Measurements from ENCODE around the gene KLF6.
A peak's percentile ranks its signal among the peaks of the same experiment; 100 is the strongest.

Gene KLF6

DNA sequence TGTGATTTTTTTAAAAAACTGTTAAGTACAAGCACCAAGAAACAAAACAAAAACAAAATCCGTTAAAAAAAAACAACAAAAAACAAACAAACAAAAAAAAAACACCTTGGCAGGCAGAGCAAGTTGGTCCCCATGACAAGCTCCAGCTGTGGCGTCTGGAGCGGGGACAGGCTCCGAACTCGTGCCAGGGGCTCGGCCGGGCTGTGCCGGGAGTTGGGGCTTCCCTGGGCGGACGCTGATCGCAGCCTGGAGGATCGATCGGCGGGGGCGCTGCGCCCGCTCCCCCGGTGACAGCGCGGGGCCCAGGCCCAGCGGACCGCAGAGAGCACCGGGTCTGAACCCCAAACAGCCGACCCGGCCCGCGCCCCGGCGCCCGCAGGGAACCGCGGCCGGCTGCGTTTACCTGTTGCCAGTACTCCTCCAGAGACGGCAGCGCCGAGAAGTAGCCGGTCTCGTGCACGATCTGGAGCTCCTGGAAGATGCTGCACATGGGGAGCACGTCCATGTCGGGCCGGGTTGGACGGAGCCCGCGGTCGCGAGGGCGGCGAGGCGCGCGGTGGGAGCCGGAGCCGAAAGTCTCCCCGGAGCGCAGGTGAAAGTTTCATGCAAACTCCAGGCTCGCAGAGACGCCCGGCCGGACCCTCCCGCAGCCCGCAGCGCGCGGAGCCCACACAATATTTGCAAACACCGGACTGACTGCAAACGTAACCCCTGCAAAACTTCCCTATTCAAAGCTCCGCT, at the start of gene KLF6 (continued):
- TF ChIP-seq, protein P1, sequence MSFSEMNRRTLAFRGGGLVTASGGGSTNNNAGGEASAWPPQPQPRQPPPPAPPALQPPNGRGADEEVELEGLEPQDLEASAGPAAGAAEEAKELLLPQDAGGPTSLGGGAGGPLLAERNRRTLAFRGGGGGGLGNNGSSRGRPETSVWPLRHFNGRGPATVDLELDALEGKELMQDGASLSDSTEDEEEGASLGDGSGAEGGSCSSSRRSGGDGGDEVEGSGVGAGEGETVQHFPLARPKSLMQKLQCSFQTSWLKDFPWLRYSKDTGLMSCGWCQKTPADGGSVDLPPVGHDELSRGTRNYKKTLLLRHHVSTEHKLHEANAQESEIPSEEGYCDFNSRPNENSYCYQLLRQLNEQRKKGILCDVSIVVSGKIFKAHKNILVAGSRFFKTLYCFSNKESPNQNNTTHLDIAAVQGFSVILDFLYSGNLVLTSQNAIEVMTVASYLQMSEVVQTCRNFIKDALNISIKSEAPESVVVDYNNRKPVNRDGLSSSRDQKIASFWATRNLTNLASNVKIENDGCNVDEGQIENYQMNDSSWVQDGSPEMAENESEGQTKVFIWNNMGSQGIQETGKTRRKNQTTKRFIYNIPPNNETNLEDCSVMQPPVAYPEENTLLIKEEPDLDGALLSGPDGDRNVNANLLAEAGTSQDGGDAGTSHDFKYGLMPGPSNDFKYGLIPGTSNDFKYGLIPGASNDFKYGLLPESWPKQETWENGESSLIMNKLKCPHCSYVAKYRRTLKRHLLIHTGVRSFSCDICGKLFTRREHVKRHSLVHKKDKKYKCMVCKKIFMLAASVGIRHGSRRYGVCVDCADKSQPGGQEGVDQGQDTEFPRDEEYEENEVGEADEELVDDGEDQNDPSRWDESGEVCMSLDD (tag by site-specific recombination; IDR thresholded peaks at IDR 0.05), result 0 out of 2 replicates have a peak, but pooled peaks have one; percentile 59
- TF ChIP-seq ZNF239 (tag by site-specific recombination; IDR thresholded peaks at IDR 0.05), result no peak
- TF ChIP-seq ZNF510 (tag by site-specific recombination; IDR thresholded peaks at IDR 0.05; ENCODE audit: insufficient replicate concordance), result no peak
- TF ChIP-seq ZNF600 (tag by site-specific recombination; IDR thresholded peaks at IDR 0.05), result peak; percentile 66; the same call in 1 of the 2 replicates
- peak; percentile 95 for TF ChIP-seq SCRT2 (tag by site-specific recombination; IDR thresholded peaks at IDR 0.05)
- TF ChIP-seq, protein P2, sequence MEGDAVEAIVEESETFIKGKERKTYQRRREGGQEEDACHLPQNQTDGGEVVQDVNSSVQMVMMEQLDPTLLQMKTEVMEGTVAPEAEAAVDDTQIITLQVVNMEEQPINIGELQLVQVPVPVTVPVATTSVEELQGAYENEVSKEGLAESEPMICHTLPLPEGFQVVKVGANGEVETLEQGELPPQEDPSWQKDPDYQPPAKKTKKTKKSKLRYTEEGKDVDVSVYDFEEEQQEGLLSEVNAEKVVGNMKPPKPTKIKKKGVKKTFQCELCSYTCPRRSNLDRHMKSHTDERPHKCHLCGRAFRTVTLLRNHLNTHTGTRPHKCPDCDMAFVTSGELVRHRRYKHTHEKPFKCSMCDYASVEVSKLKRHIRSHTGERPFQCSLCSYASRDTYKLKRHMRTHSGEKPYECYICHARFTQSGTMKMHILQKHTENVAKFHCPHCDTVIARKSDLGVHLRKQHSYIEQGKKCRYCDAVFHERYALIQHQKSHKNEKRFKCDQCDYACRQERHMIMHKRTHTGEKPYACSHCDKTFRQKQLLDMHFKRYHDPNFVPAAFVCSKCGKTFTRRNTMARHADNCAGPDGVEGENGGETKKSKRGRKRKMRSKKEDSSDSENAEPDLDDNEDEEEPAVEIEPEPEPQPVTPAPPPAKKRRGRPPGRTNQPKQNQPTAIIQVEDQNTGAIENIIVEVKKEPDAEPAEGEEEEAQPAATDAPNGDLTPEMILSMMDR (tag by site-specific recombination; IDR thresholded peaks at IDR 0.05), result peak; percentile 50
- 0 out of 2 replicates have a peak, but pooled peaks have one; percentile 49 for TF ChIP-seq YY1 (tag by site-specific recombination; IDR thresholded peaks at IDR 0.05)
- TF ChIP-seq, protein P3, sequence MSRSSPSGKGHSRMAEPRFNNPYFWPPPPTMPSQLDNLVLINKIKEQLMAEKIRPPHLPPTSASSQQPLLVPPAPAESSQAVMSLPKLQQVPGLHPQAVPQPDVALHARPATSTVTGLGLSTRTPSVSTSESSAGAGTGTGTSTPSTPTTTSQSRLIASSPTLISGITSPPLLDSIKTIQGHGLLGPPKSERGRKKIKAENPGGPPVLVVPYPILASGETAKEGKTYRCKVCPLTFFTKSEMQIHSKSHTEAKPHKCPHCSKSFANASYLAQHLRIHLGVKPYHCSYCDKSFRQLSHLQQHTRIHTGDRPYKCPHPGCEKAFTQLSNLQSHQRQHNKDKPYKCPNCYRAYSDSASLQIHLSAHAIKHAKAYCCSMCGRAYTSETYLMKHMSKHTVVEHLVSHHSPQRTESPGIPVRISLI (tag by site-specific recombination; IDR thresholded peaks at IDR 0.05), result peak; percentile 39; the same call in 1 of the 2 replicates
- TF ChIP-seq, protein P4, sequence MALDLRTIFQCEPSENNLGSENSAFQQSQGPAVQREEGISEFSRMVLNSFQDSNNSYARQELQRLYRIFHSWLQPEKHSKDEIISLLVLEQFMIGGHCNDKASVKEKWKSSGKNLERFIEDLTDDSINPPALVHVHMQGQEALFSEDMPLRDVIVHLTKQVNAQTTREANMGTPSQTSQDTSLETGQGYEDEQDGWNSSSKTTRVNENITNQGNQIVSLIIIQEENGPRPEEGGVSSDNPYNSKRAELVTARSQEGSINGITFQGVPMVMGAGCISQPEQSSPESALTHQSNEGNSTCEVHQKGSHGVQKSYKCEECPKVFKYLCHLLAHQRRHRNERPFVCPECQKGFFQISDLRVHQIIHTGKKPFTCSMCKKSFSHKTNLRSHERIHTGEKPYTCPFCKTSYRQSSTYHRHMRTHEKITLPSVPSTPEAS (tag by site-specific recombination; IDR thresholded peaks at IDR 0.05), result no peak
- peak; percentile 7; the same call in 1 of the 2 replicates for TF ChIP-seq ZNF146 (tag by site-specific recombination; IDR thresholded peaks at IDR 0.05)

DNA sequence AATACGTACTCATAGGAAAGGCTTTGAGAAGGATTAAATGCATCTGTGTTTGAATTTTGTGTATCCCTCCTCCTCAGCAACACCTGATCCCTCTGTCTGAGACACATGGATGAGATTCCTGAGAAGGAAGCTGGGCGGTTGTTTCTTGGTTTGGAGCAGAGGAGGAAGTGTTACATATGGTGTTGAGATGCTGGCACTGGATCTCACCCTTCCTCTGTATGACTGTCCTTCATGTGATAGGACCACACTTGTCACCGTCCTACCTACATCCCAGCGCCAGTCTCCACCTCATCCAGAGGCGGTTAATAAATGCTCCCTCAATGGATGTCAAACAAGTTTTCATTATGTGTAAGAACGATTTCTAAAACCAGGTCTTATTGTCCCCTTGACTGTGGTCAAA, 49.4 kb upstream of the KLF6 start:
- no peak overlapping the region for H3K27ac ChIP-seq (ENCODE audit: extremely low read depth, low read depth, low read length)
- no peak overlapping the region for H3K4me3 ChIP-seq (ENCODE audit: low read depth, low read length)
- no peaks in the 10 kb centered on the region for H3K36me3 ChIP-seq (ENCODE audit: control insufficient read depth in 2 of 2, insufficient read depth in 1 of 2, low read length in 2 of 2)
- peaks cover 3% of the 10 kb centered on the region; the same call in 1 of the 2 replicates for H3K4me1 ChIP-seq (ENCODE audit: control insufficient read depth, insufficient read depth, low read length)
- no peaks in the 10 kb centered on the region for H3K9me3 ChIP-seq (ENCODE audit: control insufficient read depth, insufficient read depth, low read depth, low read length)
- POLR2A ChIA-PET, result no interaction called here
- CTCF ChIA-PET, result no interaction called here
- TF ChIP-seq IKZF3 (tag by site-specific recombination; IDR thresholded peaks at IDR 0.05), result no peak
- TF ChIP-seq ZSCAN23 (tag by site-specific recombination; IDR thresholded peaks at IDR 0.05), result no peak
- TF ChIP-seq ZXDB (tag by site-specific recombination; IDR thresholded peaks at IDR 0.05), result no peak
- TF ChIP-seq SP3 (tag by site-specific recombination; IDR thresholded peaks at IDR 0.05), result no peak
- TF ChIP-seq ZFP3 (tag by site-specific recombination; IDR thresholded peaks at IDR 0.05; ENCODE audit: low read depth), result no peak
- no peak for TF ChIP-seq KLF8 (tag by site-specific recombination; IDR thresholded peaks at IDR 0.05)
- TF ChIP-seq ZNF114 (tag by site-specific recombination; IDR thresholded peaks at IDR 0.05), result no peak
- no peak for TF ChIP-seq ZBTB1 (tag by site-specific recombination; IDR thresholded peaks at IDR 0.05)
- TF ChIP-seq ZNF626 (tag by site-specific recombination; IDR thresholded peaks at IDR 0.05), result no peak
- TF ChIP-seq ZNF138 (tag by site-specific recombination; IDR thresholded peaks at IDR 0.05; ENCODE audit: borderline replicate concordance), result no peak
- TF ChIP-seq ZNF394 (tag by site-specific recombination; IDR thresholded peaks at IDR 0.05; ENCODE audit: borderline replicate concordance), result no peak
- TF ChIP-seq, protein P5, sequence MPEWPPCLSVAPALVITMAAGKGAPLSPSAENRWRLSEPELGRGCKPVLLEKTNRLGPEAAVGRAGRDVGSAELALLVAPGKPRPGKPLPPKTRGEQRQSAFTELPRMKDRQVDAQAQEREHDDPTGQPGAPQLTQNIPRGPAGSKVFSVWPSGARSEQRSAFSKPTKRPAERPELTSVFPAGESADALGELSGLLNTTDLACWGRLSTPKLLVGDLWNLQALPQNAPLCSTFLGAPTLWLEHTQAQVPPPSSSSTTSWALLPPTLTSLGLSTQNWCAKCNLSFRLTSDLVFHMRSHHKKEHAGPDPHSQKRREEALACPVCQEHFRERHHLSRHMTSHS (tag by site-specific recombination; IDR thresholded peaks at IDR 0.05), result no peak
- TF ChIP-seq ZNF140 (tag by site-specific recombination; IDR thresholded peaks at IDR 0.05), result no peak
- no peak for TF ChIP-seq KLF10 (tag by site-specific recombination; IDR thresholded peaks at IDR 0.05)
- no peak for TF ChIP-seq ZNF433 (tag by site-specific recombination; IDR thresholded peaks at IDR 0.05; ENCODE audit: low read depth)
- TF ChIP-seq, protein P6, sequence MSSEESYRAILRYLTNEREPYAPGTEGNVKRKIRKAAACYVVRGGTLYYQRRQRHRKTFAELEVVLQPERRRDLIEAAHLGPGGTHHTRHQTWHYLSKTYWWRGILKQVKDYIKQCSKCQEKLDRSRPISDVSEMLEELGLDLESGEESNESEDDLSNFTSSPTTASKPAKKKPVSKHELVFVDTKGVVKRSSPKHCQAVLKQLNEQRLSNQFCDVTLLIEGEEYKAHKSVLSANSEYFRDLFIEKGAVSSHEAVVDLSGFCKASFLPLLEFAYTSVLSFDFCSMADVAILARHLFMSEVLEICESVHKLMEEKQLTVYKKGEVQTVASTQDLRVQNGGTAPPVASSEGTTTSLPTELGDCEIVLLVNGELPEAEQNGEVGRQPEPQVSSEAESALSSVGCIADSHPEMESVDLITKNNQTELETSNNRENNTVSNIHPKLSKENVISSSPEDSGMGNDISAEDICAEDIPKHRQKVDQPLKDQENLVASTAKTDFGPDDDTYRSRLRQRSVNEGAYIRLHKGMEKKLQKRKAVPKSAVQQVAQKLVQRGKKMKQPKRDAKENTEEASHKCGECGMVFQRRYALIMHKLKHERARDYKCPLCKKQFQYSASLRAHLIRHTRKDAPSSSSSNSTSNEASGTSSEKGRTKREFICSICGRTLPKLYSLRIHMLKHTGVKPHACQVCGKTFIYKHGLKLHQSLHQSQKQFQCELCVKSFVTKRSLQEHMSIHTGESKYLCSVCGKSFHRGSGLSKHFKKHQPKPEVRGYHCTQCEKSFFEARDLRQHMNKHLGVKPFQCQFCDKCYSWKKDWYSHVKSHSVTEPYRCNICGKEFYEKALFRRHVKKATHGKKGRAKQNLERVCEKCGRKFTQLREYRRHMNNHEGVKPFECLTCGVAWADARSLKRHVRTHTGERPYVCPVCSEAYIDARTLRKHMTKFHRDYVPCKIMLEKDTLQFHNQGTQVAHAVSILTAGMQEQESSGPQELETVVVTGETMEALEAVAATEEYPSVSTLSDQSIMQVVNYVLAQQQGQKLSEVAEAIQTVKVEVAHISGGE (tag by site-specific recombination; conservative IDR thresholded peaks at IDR 0.05; ENCODE audit: low read depth), result no peak
